Loucy (cell line): Measurements from ENCODE around the gene ZCCHC10.
"Not testable (repeated sequence)": the region's sequence is repeated elsewhere in the genome, so short reads cannot be mapped to it uniquely, and the experiment has no call there.

Experiments used
- EZH2phosphoT487 ChIP-seq: fragments of 200-600 bp; IDR thresholded peaks from 2 replicates; pipeline ENCODE4 v1.6.1; 2018; ENCODE audit warnings: antibody characterized with exemption, mild to moderate bottlenecking, moderate library complexity, borderline replicate concordance
- TF ChIP-seq, protein P1 (sequence below): fragments of 200-600 bp; sonication (generic); conservative IDR thresholded peaks from 2 replicates; pipeline ENCODE4 v1.5.1; 2014; ENCODE audit warnings: mild to moderate bottlenecking, antibody characterized with exemption, low read length

DNA sequence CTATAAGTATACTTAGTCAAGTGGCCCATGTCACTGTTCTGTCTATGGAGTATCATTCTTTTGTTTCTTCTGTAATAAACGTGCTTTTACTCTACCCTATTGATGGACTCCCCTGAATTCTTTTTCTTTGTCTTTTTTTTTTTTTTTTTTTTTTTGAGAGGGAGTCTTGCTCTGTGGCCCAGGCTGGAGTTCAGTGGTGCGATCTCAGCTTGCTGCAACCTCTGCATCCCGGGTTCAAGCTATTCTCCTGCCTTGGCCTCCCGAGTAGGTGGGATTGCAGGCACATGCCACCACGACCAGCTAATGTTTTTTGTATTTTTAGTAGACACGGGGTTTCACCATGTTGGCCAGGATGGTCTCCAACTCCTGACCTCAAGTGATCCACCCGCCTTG lies 53.9 kb downstream of the ZCCHC10 start:
- TF ChIP-seq, protein P1, sequence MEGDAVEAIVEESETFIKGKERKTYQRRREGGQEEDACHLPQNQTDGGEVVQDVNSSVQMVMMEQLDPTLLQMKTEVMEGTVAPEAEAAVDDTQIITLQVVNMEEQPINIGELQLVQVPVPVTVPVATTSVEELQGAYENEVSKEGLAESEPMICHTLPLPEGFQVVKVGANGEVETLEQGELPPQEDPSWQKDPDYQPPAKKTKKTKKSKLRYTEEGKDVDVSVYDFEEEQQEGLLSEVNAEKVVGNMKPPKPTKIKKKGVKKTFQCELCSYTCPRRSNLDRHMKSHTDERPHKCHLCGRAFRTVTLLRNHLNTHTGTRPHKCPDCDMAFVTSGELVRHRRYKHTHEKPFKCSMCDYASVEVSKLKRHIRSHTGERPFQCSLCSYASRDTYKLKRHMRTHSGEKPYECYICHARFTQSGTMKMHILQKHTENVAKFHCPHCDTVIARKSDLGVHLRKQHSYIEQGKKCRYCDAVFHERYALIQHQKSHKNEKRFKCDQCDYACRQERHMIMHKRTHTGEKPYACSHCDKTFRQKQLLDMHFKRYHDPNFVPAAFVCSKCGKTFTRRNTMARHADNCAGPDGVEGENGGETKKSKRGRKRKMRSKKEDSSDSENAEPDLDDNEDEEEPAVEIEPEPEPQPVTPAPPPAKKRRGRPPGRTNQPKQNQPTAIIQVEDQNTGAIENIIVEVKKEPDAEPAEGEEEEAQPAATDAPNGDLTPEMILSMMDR = not testable (repeated sequence)
- TF ChIP-seq EZH2phosphoT487 = not testable (repeated sequence)
